ENCODE measurements around the gene WDR20. TPM values are rescaled to one million over a fixed set of nuclear protein-coding genes. Genes with fewer than 3 reads are reported as not detected.

WDR20 gene
- total RNA-seq, 1 experiment from 2014 or later: 25.6 TPM

- TF ChIP-seq, protein P1, sequence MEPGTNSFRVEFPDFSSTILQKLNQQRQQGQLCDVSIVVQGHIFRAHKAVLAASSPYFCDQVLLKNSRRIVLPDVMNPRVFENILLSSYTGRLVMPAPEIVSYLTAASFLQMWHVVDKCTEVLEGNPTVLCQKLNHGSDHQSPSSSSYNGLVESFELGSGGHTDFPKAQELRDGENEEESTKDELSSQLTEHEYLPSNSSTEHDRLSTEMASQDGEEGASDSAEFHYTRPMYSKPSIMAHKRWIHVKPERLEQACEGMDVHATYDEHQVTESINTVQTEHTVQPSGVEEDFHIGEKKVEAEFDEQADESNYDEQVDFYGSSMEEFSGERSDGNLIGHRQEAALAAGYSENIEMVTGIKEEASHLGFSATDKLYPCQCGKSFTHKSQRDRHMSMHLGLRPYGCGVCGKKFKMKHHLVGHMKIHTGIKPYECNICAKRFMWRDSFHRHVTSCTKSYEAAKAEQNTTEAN (CRISPR knock-in tag; IDR thresholded peaks at IDR 0.05): no peak
- TF ChIP-seq TEAD4 (CRISPR knock-in tag; IDR thresholded peaks at IDR 0.05) (no peak), HMGA2 (CRISPR knock-in tag; IDR thresholded peaks at IDR 0.05) (no peak), ZNF232 (CRISPR knock-in tag; IDR thresholded peaks at IDR 0.05) (no peak), E2F5 (CRISPR knock-in tag; IDR thresholded peaks at IDR 0.05) (no peak), ZBTB21 (CRISPR knock-in tag; IDR thresholded peaks at IDR 0.05; ENCODE audit: borderline replicate concordance) (no peak)
- TF ChIP-seq, protein P2, sequence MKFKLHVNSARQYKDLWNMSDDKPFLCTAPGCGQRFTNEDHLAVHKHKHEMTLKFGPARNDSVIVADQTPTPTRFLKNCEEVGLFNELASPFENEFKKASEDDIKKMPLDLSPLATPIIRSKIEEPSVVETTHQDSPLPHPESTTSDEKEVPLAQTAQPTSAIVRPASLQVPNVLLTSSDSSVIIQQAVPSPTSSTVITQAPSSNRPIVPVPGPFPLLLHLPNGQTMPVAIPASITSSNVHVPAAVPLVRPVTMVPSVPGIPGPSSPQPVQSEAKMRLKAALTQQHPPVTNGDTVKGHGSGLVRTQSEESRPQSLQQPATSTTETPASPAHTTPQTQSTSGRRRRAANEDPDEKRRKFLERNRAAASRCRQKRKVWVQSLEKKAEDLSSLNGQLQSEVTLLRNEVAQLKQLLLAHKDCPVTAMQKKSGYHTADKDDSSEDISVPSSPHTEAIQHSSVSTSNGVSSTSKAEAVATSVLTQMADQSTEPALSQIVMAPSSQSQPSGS (CRISPR knock-in tag; IDR thresholded peaks at IDR 0.05; ENCODE audit: borderline replicate concordance, low read depth): no peak
- TF ChIP-seq, protein P3, sequence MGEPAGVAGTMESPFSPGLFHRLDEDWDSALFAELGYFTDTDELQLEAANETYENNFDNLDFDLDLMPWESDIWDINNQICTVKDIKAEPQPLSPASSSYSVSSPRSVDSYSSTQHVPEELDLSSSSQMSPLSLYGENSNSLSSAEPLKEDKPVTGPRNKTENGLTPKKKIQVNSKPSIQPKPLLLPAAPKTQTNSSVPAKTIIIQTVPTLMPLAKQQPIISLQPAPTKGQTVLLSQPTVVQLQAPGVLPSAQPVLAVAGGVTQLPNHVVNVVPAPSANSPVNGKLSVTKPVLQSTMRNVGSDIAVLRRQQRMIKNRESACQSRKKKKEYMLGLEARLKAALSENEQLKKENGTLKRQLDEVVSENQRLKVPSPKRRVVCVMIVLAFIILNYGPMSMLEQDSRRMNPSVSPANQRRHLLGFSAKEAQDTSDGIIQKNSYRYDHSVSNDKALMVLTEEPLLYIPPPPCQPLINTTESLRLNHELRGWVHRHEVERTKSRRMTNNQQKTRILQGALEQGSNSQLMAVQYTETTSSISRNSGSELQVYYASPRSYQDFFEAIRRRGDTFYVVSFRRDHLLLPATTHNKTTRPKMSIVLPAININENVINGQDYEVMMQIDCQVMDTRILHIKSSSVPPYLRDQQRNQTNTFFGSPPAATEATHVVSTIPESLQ (CRISPR knock-in tag; IDR thresholded peaks at IDR 0.05): no peak
These were observed 25.3 kb downstream of the WDR20 start (continued) for GRCh38 chr14:102164965-102165364.

DNA sequence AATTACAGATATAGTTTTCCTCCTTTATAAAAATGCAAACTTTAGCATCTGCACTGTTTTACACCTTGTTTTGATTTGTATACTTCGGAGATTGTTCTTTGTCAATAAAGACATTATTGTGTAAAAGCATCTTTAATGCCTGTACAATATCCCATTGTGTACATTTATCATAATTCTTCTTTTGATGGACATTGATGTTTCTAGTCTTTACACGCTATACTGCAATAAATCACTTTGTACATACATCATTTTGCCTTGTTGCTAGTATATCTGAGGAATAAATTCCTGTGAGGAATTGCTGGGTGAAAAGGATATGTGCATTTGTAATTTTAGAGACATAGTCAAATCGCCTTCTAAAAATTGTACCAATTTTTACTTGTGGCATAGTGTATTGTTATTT, 30.4 kb downstream of the WDR20 start:
- Mint-ChIP-seq H3K27me3 (ENCODE audit: low read depth) (no peaks in the 10 kb centered on the region), H3K36me3 (peaks cover 4% of the 10 kb centered on the region; the same call in 1 of the 2 replicates), H3K9me3 (no peaks in the 10 kb centered on the region), H3K4me1 (peaks cover 15% of the 10 kb centered on the region), H3K27ac (no peak overlapping the region), H3K4me3 (no peak overlapping the region)
- CTCF ChIA-PET: no interaction called here
- ATAC-seq (no peak), DNase-seq (ENCODE audit: low spot score) (no peak)
- POLR2A ChIA-PET: no interaction called here
- TF ChIP-seq CREB1 (CRISPR knock-in tag; IDR thresholded peaks at IDR 0.05): no peak
- no peak for TF ChIP-seq ZNF219 (CRISPR knock-in tag; IDR thresholded peaks at IDR 0.05; ENCODE audit: borderline replicate concordance)
- no peak for TF ChIP-seq OVOL2 (CRISPR knock-in tag; IDR thresholded peaks at IDR 0.05; ENCODE audit: borderline replicate concordance)
- TF ChIP-seq AFF4 (CRISPR knock-in tag; IDR thresholded peaks at IDR 0.05; ENCODE audit: borderline replicate concordance): no peak
- TF ChIP-seq, protein P4, sequence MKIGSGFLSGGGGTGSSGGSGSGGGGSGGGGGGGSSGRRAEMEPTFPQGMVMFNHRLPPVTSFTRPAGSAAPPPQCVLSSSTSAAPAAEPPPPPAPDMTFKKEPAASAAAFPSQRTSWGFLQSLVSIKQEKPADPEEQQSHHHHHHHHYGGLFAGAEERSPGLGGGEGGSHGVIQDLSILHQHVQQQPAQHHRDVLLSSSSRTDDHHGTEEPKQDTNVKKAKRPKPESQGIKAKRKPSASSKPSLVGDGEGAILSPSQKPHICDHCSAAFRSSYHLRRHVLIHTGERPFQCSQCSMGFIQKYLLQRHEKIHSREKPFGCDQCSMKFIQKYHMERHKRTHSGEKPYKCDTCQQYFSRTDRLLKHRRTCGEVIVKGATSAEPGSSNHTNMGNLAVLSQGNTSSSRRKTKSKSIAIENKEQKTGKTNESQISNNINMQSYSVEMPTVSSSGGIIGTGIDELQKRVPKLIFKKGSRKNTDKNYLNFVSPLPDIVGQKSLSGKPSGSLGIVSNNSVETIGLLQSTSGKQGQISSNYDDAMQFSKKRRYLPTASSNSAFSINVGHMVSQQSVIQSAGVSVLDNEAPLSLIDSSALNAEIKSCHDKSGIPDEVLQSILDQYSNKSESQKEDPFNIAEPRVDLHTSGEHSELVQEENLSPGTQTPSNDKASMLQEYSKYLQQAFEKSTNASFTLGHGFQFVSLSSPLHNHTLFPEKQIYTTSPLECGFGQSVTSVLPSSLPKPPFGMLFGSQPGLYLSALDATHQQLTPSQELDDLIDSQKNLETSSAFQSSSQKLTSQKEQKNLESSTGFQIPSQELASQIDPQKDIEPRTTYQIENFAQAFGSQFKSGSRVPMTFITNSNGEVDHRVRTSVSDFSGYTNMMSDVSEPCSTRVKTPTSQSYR (CRISPR knock-in tag; IDR thresholded peaks at IDR 0.05): no peak
- no peak for TF ChIP-seq GTF2I (CRISPR knock-in tag; conservative IDR thresholded peaks at IDR 0.05)

Data from WTC11 (cell line).